Keratinocyte (primary cell): Measurements from ENCODE around the gene SDCCAG8. TPM values are rescaled to one million over a fixed set of nuclear protein-coding genes. Genes with fewer than 3 reads are reported as not detected.

ENCODE experiments used
- DNase-seq: peaks from one replicate; pipeline ENCODE4 v3.0.0-alpha.2; 2011; ENCODE audit warnings: low read depth, missing footprints, low spot score
- FAIRE-seq: peaks from 2 replicates; lab custom pipeline; 2011; peaks lifted over from hg19 to GRCh38; lab: Jason Lieb, UNC
- H2AFZ ChIP-seq: 2 replicates; pipeline ENCODE4 v1.6.0; 2012; ENCODE audit warnings: low read length, control low read depth, inconsistent platforms; ENCODE audit not compliant: control insufficient read depth
- H3K27ac ChIP-seq: 2 replicates; pipeline ENCODE4 v1.5.1; 2011; ENCODE audit warnings: low read length; ENCODE audit not compliant: control insufficient read depth, insufficient read depth
- H3K27me3 ChIP-seq: 3 replicates; pipeline ENCODE4 v1.6.0; 2011; ENCODE audit warnings: low read length; ENCODE audit not compliant: control insufficient read depth, insufficient read depth; ENCODE audit errors: extremely low read depth
- H3K36me3 ChIP-seq, 2 experiments: 2 replicates in 1 of 2; 3 replicates in 1 of 2; pipeline ENCODE4 v1.5.1; 2011; ENCODE audit warnings: low read length in 2 of 2, mild to moderate bottlenecking in 1 of 2; ENCODE audit not compliant: control insufficient read depth in 2 of 2, insufficient read depth in 2 of 2; ENCODE audit errors: extremely low read depth in 1 of 2
- H3K4me1 ChIP-seq: 3 replicates; pipeline ENCODE4 v1.5.1; 2011; ENCODE audit warnings: low read length; ENCODE audit not compliant: control insufficient read depth, insufficient read depth; ENCODE audit errors: extremely low read depth
- H3K4me2 ChIP-seq: 3 replicates; pipeline ENCODE4 v1.6.0; 2011; ENCODE audit warnings: low read depth, low read length; ENCODE audit not compliant: control insufficient read depth, insufficient read depth; ENCODE audit errors: extremely low read depth
- H3K4me3 ChIP-seq, 3 experiments: fragments of 200-600 bp in 1 of 3; sonication (generic) in 1 of 3; 2 replicates in 2 of 3; 3 replicates in 1 of 3; pipeline ENCODE4 v1.5.1; 2011 to 2016; ENCODE audit warnings: low read length in 3 of 3, mild to moderate bottlenecking in 3 of 3, control low read depth in 2 of 3, inconsistent platforms in 1 of 3, low read depth in 1 of 3, mixed read lengths in 1 of 3, mixed run types in 1 of 3, moderate library complexity in 1 of 3; ENCODE audit not compliant: control insufficient read depth in 2 of 3, insufficient read depth in 2 of 3; ENCODE audit errors: extremely low read depth in 1 of 3
- H3K79me2 ChIP-seq: 2 replicates; pipeline ENCODE4 v1.6.0; 2012; ENCODE audit warnings: low read length; ENCODE audit not compliant: control insufficient read depth, insufficient read depth
- H3K9ac ChIP-seq: 3 replicates; pipeline ENCODE4 v1.6.0; 2011; ENCODE audit warnings: low read length; ENCODE audit not compliant: control insufficient read depth, insufficient read depth; ENCODE audit errors: extremely low read depth
- H3K9me1 ChIP-seq: 3 replicates; pipeline ENCODE4 v1.6.0; 2011; ENCODE audit warnings: low read length; ENCODE audit not compliant: control insufficient read depth, insufficient read depth; ENCODE audit errors: extremely low read depth
- H3K9me3 ChIP-seq: 2 replicates; pipeline ENCODE4 v1.5.1; 2012; ENCODE audit warnings: low read depth, low read length; ENCODE audit not compliant: control insufficient read depth
- H4K20me1 ChIP-seq: 3 replicates; pipeline ENCODE4 v1.6.0; 2011; ENCODE audit warnings: low read length; ENCODE audit not compliant: control insufficient read depth, insufficient read depth; ENCODE audit errors: extremely low read depth
- CTCF ChIP-seq, 3 experiments: IDR thresholded peaks in 1 of 3; conservative IDR thresholded peaks in 1 of 3; optimal IDR thresholded peaks in 1 of 3; 2 replicates in 2 of 3; 3 replicates in 1 of 3; pipeline versions ENCODE3 to v1.5.1; 2011; ENCODE audit warnings: low read length in 3 of 3, mild to moderate bottlenecking in 3 of 3, moderate library complexity in 2 of 3, control low read depth in 1 of 3, inconsistent platforms in 1 of 3; ENCODE audit not compliant: insufficient read depth in 2 of 3; ENCODE audit errors: extremely low read depth in 1 of 3
- EZH2 ChIP-seq: IDR thresholded peaks from one replicate; pipeline ENCODE4 v1.6.1; 2012; ENCODE audit warnings: inconsistent platforms, mild to moderate bottlenecking, low read length, moderate library complexity
- dilution Hi-C: fragments of 300-500 bp; cut with MboI; formaldehyde crosslinking; loops from one replicate; pipeline ENCODE4 v1.7.0; 2020; ENCODE audit warnings: low sequenced_read_pairs; ENCODE audit not compliant: extremely low pct_ligation_motif_present
- polyA plus RNA-seq, 5 experiments: library from polyadenylated mRNA; depleted of rRNA in 3 of 5; stranded (reverse) in 3 of 5; stranded (forward) in 1 of 5; unstranded in 1 of 5; fragments of >200 nt; gene quantifications; 1 replicate in 1 of 5; 2 replicates in 3 of 5; 3 replicates in 1 of 5; pipeline versions ENCODE4 v1.2.1 to v1.2.3, GENCODE V29; 2011 to 2012; ENCODE audit warnings: missing spikeins in 2 of 5, low read depth in 1 of 5, low replicate concordance in 1 of 5

SDCCAG8 gene
- polyA plus RNA-seq, 1 donor (not counting 4 experiments of a cell fraction or from before 2014, with no cell fraction given) = 61.6 TPM

DNA sequence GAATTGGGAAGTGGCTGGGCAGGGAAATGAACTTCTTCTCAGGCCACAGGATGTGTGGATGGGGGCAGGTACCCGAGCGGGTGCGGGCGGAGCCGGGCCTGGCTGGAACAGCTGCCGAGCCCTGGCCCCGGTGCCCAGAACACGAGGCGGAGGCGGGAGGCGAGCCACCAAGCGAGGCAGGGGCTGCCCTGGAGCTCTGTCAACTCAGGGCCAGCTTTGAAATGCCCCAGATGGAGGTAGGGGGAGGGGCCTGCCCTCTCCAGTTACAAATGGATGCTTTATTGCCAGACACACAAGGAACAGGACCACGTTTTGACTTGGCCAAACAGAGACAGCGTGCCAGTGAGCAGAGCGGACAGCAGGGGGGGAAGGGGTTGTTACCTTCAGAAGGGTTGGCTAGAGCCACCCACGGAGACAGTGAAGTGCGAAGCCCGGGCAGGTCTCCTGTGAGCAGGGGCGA is 240.4 kb downstream of the SDCCAG8 start:
- no peak overlapping the region for H3K4me2 ChIP-seq
- H3K27ac ChIP-seq = no peak overlapping the region
- H3K4me1 ChIP-seq = peaks cover 6% of the 10 kb centered on the region
- DNase-seq (no peak), FAIRE-seq (no peak)
- TF ChIP-seq EZH2 (no peak), CTCF (optimal IDR thresholded peaks at IDR 0.05 in 1 of 3, IDR thresholded peaks at IDR 0.05 in 1 of 3, conservative IDR thresholded peaks at IDR 0.05 in 1 of 3; ENCODE audit: extremely low read depth in 1 of 3, insufficient read depth in 2 of 3, low read length in 3 of 3) (no peak)
- no peak overlapping the region for H3K4me3 ChIP-seq
- dilution Hi-C loops = no loop called here
- H3K36me3 ChIP-seq = no peaks in the 10 kb centered on the region
- no peaks in the 10 kb centered on the region for H4K20me1 ChIP-seq
- peaks cover 12% of the 10 kb centered on the region for H3K79me2 ChIP-seq
- no peak overlapping the region for H2AFZ ChIP-seq
- no peaks in the 10 kb centered on the region for H3K9me3 ChIP-seq
- no peaks in the 10 kb centered on the region for H3K27me3 ChIP-seq
- no peak overlapping the region for H3K9ac ChIP-seq
- H3K9me1 ChIP-seq = no peaks in the 10 kb centered on the region

DNA sequence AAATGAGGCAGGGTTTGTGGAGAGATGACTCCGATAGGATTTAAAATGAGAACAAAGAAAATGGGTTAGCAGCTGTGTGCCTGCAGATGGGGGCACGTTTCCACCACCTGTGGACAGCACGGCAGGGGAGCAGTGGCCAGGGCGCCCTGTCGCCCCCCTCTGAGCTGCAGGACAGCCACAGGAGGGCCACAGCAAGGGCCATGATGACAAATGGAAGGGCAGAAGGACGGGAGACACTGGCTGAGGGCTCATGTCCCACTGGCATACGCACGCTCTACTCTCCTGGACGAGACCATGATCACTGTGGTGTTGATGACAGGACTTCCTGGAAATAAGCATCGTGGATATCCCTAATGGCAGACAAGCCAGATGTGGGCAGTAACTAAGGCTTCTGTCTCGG is 241.0 kb downstream of the SDCCAG8 start:
- H3K36me3 ChIP-seq = no peaks in the 10 kb centered on the region
- no peaks in the 10 kb centered on the region for H4K20me1 ChIP-seq
- no peak overlapping the region for H3K4me2 ChIP-seq
- DNase-seq = no peak
- no peak overlapping the region for H3K9ac ChIP-seq
- dilution Hi-C loops = no loop called here
- H2AFZ ChIP-seq = no peak overlapping the region
- no peak for FAIRE-seq
- no peaks in the 10 kb centered on the region for H3K27me3 ChIP-seq
- no peaks in the 10 kb centered on the region for H3K9me3 ChIP-seq
- no peaks in the 10 kb centered on the region for H3K9me1 ChIP-seq
- no peak for TF ChIP-seq CTCF (optimal IDR thresholded peaks at IDR 0.05 in 1 of 3, IDR thresholded peaks at IDR 0.05 in 1 of 3, conservative IDR thresholded peaks at IDR 0.05 in 1 of 3; ENCODE audit: extremely low read depth in 1 of 3, insufficient read depth in 2 of 3, low read length in 3 of 3)
- TF ChIP-seq EZH2 = no peak
- H3K4me1 ChIP-seq = peaks cover 8% of the 10 kb centered on the region
- H3K4me3 ChIP-seq = no peak overlapping the region
- no peak overlapping the region for H3K27ac ChIP-seq
- H3K79me2 ChIP-seq = peaks cover 9% of the 10 kb centered on the region
